Trophoblast cell (in vitro differentiated cells and primary cell): Measurements from ENCODE around the gene MRPS27.

Experiments
- DNase-seq, 2 donors: peaks; one replicate each; pipeline ENCODE4 v3.0.0-alpha.2; 2016
- H2AFZ ChIP-seq: 2 replicates; pipeline ENCODE4 v1.6.1; 2013; ENCODE audit warnings: low read length, moderate library complexity, mild to moderate bottlenecking; ENCODE audit not compliant: insufficient read depth, poor library complexity
- H2AK5ac ChIP-seq: 2 replicates; pipeline ENCODE4 v1.6.1; 2013; ENCODE audit warnings: mild to moderate bottlenecking, low read length
- H2BK120ac ChIP-seq: 2 replicates; pipeline ENCODE4 v1.6.1; 2013; ENCODE audit warnings: low read length, mild to moderate bottlenecking, moderate library complexity; ENCODE audit not compliant: insufficient read depth, poor library complexity
- H2BK12ac ChIP-seq: 2 replicates; pipeline ENCODE4 v1.6.1; 2013; ENCODE audit warnings: mild to moderate bottlenecking, low read length, moderate library complexity
- H2BK5ac ChIP-seq: 2 replicates; pipeline ENCODE4 v1.6.1; 2013; ENCODE audit warnings: low read length, low read depth, moderate library complexity, mild to moderate bottlenecking; ENCODE audit not compliant: poor library complexity
- H3K14ac ChIP-seq: 2 replicates; pipeline ENCODE4 v1.6.1; 2013; ENCODE audit warnings: mild to moderate bottlenecking, low read length
- H3K18ac ChIP-seq: 2 replicates; pipeline ENCODE4 v1.6.1; 2013; ENCODE audit warnings: mild to moderate bottlenecking, low read length
- H3K23ac ChIP-seq: 2 replicates; pipeline ENCODE4 v1.6.1; 2013; ENCODE audit warnings: low read length
- H3K27ac ChIP-seq: 2 replicates; pipeline ENCODE4 v1.5.1; 2013; ENCODE audit warnings: low read depth, mild to moderate bottlenecking, inconsistent platforms, low read length, moderate library complexity
- H3K27me3 ChIP-seq: 2 replicates; pipeline ENCODE4 v1.6.1; 2013; ENCODE audit warnings: inconsistent platforms, mild to moderate bottlenecking, low read length, moderate library complexity; ENCODE audit not compliant: insufficient read depth
- H3K36me3 ChIP-seq, 2 experiments: 1 replicate in 1 of 2; 2 replicates in 1 of 2; pipeline ENCODE4 v1.6.1; 2013; ENCODE audit warnings: low read length in 2 of 2, mild to moderate bottlenecking in 2 of 2, moderate library complexity in 1 of 2; ENCODE audit not compliant: insufficient read depth in 2 of 2, control insufficient read depth in 1 of 2
- H3K4ac ChIP-seq: 2 replicates; pipeline ENCODE4 v1.6.1; 2013; ENCODE audit warnings: low read depth, mild to moderate bottlenecking, low read length, moderate library complexity
- H3K4me1 ChIP-seq, 2 experiments: 1 replicate in 1 of 2; 2 replicates in 1 of 2; pipeline ENCODE4 v1.6.1; 2013; ENCODE audit warnings: low read length in 2 of 2, mild to moderate bottlenecking in 2 of 2, moderate library complexity in 1 of 2; ENCODE audit not compliant: insufficient read depth in 2 of 2, control insufficient read depth in 1 of 2
- H3K4me2 ChIP-seq: 2 replicates; pipeline ENCODE4 v1.6.1; 2013; ENCODE audit warnings: inconsistent platforms, mild to moderate bottlenecking, low read length, moderate library complexity
- H3K4me3 ChIP-seq: 2 replicates; pipeline ENCODE4 v1.5.1; 2013; ENCODE audit warnings: mild to moderate bottlenecking, low read depth, low read length, inconsistent platforms
- H3K79me1 ChIP-seq: one replicate; pipeline ENCODE4 v1.6.1; 2013; ENCODE audit warnings: low read length
- H3K79me2 ChIP-seq: 2 replicates; pipeline ENCODE4 v1.6.1; 2013; ENCODE audit warnings: low read length, mild to moderate bottlenecking; ENCODE audit not compliant: control insufficient read depth, insufficient read depth, poor library complexity
- H3K9ac ChIP-seq: 2 replicates; pipeline ENCODE4 v1.6.1; 2013; ENCODE audit warnings: mild to moderate bottlenecking, low read length
- H3K9me3 ChIP-seq: 2 replicates; pipeline ENCODE4 v1.6.1; 2013; ENCODE audit warnings: low read depth, mild to moderate bottlenecking, control low read depth, inconsistent platforms, low read length; ENCODE audit not compliant: insufficient read depth
- H4K12ac ChIP-seq: 2 replicates; pipeline ENCODE4 v1.6.1; 2013; ENCODE audit warnings: low read depth, mild to moderate bottlenecking, low read length, moderate library complexity
- H4K8ac ChIP-seq: 2 replicates; pipeline ENCODE4 v1.6.1; 2013; ENCODE audit warnings: low read depth, mild to moderate bottlenecking, low read length, moderate library complexity
- H4K91ac ChIP-seq: one replicate; pipeline ENCODE4 v1.6.1; 2013; ENCODE audit warnings: low read depth, mild to moderate bottlenecking, low read length, moderate library complexity
- WGBS: extraction: QIAGEN DNeasy Blood & Tissue Kit; methylation state at CpG from one replicate; pipeline ENCODE4 v1.1.7; 2013; ENCODE audit warnings: missing lambda C conversion rate; ENCODE audit not compliant: insufficient read length, insufficient coverage; ENCODE audit errors: extremely low coverage; 5-methylcytosine and 5-hydroxymethylcytosine counted together

The MRPS27 gene

GRCh38 chr5:72292411-72292810 lies 27.6 kb downstream of the MRPS27 start:
- Histone ChIP-seq H3K79me2 (no peaks in the 10 kb centered on the region), H3K27ac (peak overlapping the region; percentile 9), H3K14ac (no peak overlapping the region), H4K91ac (no peak overlapping the region), H4K12ac (no peak overlapping the region), H3K4me3 (no peak overlapping the region), H3K36me3 (peaks cover 2 to 5% of the 10 kb centered on the region in 2 experiments), H3K27me3 (no peaks in the 10 kb centered on the region), H4K8ac (peak overlapping the region; percentile 38), H3K9me3 (no peaks in the 10 kb centered on the region), H2AFZ (no peak overlapping the region), H2BK5ac (peak overlapping the region; percentile 13), H3K4ac (no peak overlapping the region), H3K79me1 (no peaks in the 10 kb centered on the region), H2BK120ac (peak overlapping the region; percentile 66), H2AK5ac (no peak overlapping the region), H3K18ac (peak overlapping the region; percentile 53), H2BK12ac (peak overlapping the region; percentile 40), H3K4me2 (no peak overlapping the region), H3K9ac (no peak overlapping the region), H3K4me1 (no peaks in the 10 kb centered on the region), H3K23ac (no peak overlapping the region)
- no CpG with 5 or more reads among the region's 1 CpG for WGBS
- peak; percentile 1 to 51 for DNase-seq

- no peak overlapping the region for H4K8ac ChIP-seq
- H3K79me1 ChIP-seq = no peaks in the 10 kb centered on the region
- H3K4me1 ChIP-seq = no peaks in the 10 kb centered on the region
- no peak overlapping the region for H2BK12ac ChIP-seq
- H3K14ac ChIP-seq = no peak overlapping the region
- H3K9me3 ChIP-seq = no peaks in the 10 kb centered on the region
- no peak overlapping the region for H3K4me2 ChIP-seq
- no peak overlapping the region for H3K4me3 ChIP-seq
- H2BK5ac ChIP-seq = no peak overlapping the region
- DNase-seq = no peak
- H4K12ac ChIP-seq = no peak overlapping the region
- peaks cover 3 to 5% of the 10 kb centered on the region in 2 experiments for H3K36me3 ChIP-seq
- H3K4ac ChIP-seq = no peak overlapping the region
- WGBS = no CpG with 5 or more reads among the region's 3 CpGs
- no peak overlapping the region for H2AK5ac ChIP-seq
- H3K23ac ChIP-seq = no peak overlapping the region
- no peaks in the 10 kb centered on the region for H3K79me2 ChIP-seq
- H4K91ac ChIP-seq = no peak overlapping the region
- H3K9ac ChIP-seq = no peak overlapping the region
- no peak overlapping the region for H3K18ac ChIP-seq
- H3K27me3 ChIP-seq = no peaks in the 10 kb centered on the region
- H2AFZ ChIP-seq = no peak overlapping the region
- no peak overlapping the region for H3K27ac ChIP-seq
- H2BK120ac ChIP-seq = no peak overlapping the region
Measured at GRCh38 chr5:72291601-72292000, 28.4 kb downstream of the MRPS27 start.

- Histone ChIP-seq H2BK5ac (no peak overlapping the region), H3K79me1 (no peaks in the 10 kb centered on the region), H3K4me3 (no peak overlapping the region), H3K23ac (no peak overlapping the region), H4K91ac (no peak overlapping the region), H4K12ac (no peak overlapping the region), H2BK12ac (no peak overlapping the region), H4K8ac (no peak overlapping the region), H3K4ac (no peak overlapping the region), H2AK5ac (no peak overlapping the region), H3K9me3 (no peaks in the 10 kb centered on the region), H3K27me3 (no peaks in the 10 kb centered on the region), H3K18ac (no peak overlapping the region), H3K27ac (no peak overlapping the region), H3K79me2 (no peaks in the 10 kb centered on the region), H2AFZ (no peak overlapping the region), H3K4me2 (no peak overlapping the region), H3K9ac (no peak overlapping the region), H3K14ac (no peak overlapping the region), H3K36me3 (peaks cover 3 to 5% of the 10 kb centered on the region in 2 experiments), H2BK120ac (no peak overlapping the region), H3K4me1 (no peaks in the 10 kb centered on the region)
- no peak for DNase-seq
- WGBS = no CpG with 5 or more reads among the region's 6 CpGs
Measured at GRCh38 chr5:72290356-72291133, 29.5 kb downstream of the MRPS27 start.

- Histone ChIP-seq H4K91ac (no peak overlapping the region), H3K79me1 (no peaks in the 10 kb centered on the region), H2BK12ac (no peak overlapping the region), H3K4ac (no peak overlapping the region), H3K27ac (no peak overlapping the region), H3K4me1 (no peaks in the 10 kb centered on the region), H2AFZ (no peak overlapping the region), H3K36me3 (peaks cover 3 to 5% of the 10 kb centered on the region in 2 experiments), H3K23ac (no peak overlapping the region), H3K14ac (no peak overlapping the region), H2AK5ac (no peak overlapping the region), H3K27me3 (no peaks in the 10 kb centered on the region), H2BK5ac (no peak overlapping the region), H4K12ac (no peak overlapping the region), H3K9ac (no peak overlapping the region), H3K9me3 (no peaks in the 10 kb centered on the region), H3K4me3 (no peak overlapping the region), H4K8ac (no peak overlapping the region), H3K18ac (no peak overlapping the region), H2BK120ac (no peak overlapping the region), H3K79me2 (no peaks in the 10 kb centered on the region), H3K4me2 (no peak overlapping the region)
- WGBS = no CpG with 5 or more reads among the region's 2 CpGs
- no peak for DNase-seq
Measured at GRCh38 chr5:72288924-72289323, 31.1 kb downstream of the MRPS27 start.
